Superior temporal gyrus (tissue), 1 donor: ENCODE results near the gene ABL1.
"Not testable (repeated sequence)": the region's sequence is repeated elsewhere in the genome, so short reads cannot be mapped to it uniquely, and the experiment has no call there.

Experiments used
- DNase-seq: peaks from one replicate; pipeline ENCODE4 v3.0.0-alpha.2; 2016; ENCODE audit errors: extremely low spot score

The ABL1 gene

DNA sequence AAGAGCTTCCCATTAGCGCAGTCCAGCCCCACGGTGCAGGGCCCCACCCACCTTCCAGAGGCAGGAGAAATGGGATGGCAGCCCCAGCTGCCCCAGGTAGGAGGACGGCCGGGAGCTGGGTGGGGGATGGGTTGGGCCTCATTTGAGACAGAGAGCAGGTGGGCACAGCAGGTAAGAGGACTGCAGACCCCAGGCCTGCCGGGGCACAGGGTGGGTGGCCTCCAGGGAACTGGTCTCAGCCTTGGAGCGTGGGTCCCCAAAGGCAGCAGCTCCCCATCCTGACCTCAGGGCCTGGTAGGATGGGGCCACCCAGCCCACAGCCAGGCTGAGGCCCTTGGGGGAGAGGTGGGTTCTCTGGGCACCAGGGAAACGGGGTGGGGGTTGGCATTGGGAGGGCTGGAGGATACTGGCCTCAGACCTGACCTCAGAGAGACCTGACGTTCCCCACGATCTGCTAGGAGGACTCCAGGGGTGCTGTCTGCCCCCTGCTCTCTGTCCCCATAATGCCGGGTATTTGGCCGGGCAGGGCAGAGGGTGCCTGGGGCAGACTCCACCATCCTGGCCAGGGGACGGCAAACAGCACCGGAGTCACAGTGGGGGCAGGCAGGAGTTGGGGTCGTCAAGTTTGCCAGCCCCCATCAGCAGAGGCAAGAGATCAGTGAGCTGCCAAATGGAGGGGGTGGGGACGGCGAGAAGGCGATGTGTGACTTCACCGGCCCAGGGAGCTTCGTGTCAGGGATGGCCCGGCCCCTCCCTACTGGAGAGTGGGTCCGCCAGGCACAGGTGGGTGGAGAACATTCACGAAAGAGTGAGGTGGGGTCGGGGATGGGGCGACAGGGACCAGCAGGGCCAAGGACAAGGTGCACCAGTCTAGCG lies 68.4 kb downstream of the ABL1 start:
- no peak for DNase-seq

DNA sequence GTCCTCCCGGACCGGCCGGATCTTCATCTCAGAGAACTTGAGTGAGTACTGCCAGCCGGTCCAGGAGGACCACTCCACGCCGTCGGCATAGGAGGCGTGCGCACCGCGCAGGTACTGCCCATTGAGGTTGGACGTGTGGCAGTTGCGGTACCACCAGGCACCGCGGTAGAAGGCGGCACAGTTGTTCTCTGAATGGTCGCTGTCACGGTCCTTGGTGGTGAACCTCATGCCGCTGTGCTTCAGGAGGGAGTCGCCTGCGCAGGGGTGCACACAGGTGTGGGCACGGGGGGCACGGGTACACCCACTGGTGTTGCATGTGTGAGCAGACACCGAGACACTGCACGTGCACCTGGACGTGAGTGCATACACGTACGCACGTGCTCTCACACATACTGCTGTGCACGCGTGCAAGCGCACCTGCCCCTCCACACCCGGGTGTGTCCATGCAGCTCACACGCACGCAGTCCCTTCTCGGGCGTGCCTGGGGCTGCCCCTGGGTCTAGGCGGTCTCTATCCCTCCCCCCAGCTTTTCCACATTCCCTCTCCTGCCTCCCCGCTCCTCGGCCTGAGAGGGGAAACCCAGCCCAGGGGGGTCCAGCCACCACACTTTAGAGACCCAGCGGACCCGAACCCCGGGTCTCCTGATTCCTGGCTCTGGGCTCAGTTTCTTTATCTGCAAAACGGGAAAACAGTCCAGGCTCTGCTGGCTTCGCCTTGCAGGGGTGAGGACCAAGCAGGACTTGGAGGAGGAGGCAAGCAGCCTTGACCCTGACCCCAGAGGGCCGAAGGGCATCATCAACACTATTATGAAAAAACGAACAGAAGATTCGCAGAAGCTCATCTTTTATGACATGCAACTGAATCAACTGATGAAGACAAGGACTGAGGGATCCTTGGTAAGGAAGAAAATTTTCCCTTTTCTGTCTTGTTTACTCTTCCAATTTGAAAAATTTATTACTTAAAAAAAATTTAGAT lies 69.3 kb downstream of the ABL1 start:
- DNase-seq, result no peak

- no peak for DNase-seq
These were observed 70.3 kb downstream of the ABL1 start for GRCh38 chr9:130905125-130905901.

- no peak for DNase-seq
These were observed 71.1 kb downstream of the ABL1 start for GRCh38 chr9:130905902-130906734.

GRCh38 chr9:130906735-130907416 lies 71.8 kb downstream of the ABL1 start:
- DNase-seq, result no peak

- no peak for DNase-seq
These were observed 73.3 kb downstream of the ABL1 start for GRCh38 chr9:130908146-130908877.

DNA sequence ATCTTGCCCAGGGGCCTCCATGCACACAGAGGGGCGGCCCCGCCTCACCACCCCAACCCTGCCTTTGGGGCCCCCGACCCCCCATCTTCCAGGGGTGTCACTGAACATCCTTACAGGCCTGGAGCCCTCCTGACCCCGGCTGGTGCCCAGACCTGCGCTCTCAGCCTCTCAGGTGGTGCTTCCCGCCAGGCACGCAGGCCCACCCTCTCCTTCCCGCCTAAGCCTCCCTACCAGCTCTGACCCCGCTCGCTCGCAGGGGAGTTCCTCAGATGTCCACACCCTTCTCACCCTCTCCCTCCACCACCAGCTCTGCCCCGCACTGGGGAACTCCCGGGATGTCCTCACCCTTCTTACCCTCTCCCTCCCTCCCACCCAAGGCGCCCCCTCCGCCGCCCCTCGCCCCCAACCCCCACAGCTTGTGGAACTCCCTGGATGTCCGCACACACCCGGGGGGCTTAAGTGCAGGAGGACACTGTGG lies 73.9 kb downstream of the ABL1 start:
- no peak for DNase-seq

GRCh38 chr9:130910041-130910440 lies 75.0 kb downstream of the ABL1 start:
- DNase-seq, result not testable (repeated sequence)

DNA sequence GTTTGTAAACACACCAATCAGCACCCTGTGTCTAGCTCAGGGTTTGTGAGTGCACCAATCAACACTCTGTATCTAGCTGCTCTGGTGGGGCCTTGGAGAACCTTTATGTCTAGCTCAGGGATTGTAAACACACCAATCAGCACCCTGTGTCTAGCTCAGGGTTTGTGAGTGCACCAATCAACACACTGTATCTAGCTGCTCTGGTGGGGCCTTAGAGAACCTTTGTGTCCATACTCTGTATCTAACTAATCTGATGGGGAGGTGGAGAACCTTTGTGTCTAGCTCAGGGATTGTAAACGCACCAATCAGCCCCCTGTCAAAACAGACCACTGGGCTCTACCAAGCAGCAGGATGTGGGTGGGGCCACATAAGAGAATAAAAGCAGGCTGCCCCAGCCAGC lies 75.6 kb downstream of the ABL1 start:
- not testable (repeated sequence) for DNase-seq

DNA sequence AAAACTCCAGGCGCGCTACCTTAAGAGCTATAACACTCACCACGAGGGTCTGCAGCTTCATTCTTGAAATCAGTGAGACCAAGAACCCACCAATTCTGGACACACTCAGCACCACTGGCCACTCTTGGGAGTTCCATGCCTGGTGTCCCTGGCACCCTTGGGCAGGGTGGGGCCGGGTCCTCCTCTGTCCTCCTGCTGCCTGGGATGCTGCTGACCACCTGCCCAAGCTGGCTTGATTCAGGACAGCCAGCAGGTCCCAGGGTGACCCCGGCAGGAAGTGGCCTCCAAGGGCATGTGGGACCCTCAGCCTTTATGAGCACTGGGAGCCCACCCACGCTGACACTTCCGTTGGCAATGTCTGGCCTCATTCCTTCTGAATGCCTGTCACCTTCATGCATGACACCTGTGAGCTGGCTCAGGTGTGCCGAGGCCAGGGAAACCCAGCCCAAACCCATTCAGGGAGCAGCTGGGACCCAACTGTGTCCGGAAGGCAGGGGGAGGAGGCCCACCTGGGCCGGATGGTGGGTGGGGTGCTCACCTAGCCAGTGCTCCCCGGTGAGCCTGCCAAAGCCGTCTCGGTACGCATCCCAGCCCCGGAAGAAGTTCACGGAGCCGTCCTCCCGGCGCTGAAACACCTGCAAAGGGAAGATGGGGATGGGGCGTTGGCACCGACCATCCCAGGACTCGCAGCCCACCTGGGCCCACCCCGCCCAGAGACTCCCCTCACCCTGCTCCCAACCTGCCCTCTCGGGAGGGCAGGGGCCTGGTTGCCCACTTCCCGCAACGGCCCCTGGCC lies 76.4 kb downstream of the ABL1 start:
- no peak for DNase-seq

DNA sequence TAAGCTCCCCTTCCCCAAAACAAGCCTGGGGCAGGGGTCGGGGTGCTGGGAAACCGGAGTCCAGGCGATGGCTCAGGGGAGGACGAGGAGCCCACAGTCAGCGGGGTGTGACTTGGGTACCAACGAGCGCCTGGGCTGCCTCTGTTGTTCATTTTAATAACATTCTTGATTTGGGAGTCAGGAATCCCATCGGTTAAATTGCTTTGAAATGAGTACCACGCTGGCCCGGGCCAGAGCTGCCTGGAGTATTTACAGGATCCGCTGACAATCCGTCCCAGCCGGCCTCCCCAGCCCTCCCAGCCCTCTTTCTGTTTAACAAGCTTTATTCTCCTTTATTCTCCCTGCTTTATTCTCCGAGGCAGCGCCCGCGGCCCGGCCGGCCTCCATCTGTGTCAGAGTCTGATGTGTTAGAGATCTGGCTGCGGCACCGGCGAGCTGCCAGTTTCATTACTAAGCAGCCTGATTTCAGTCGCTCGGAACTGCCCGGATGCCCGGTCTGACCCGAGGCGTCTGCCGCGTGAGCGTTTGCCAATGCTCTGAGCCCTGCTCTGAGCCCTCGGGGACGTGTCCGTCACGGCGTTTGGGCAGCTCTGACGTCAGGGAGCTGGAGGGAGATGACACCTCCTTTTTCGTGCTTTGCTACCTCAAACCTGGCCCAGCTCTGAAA lies 78.0 kb downstream of the ABL1 start:
- peak; percentile 39 for DNase-seq

DNA sequence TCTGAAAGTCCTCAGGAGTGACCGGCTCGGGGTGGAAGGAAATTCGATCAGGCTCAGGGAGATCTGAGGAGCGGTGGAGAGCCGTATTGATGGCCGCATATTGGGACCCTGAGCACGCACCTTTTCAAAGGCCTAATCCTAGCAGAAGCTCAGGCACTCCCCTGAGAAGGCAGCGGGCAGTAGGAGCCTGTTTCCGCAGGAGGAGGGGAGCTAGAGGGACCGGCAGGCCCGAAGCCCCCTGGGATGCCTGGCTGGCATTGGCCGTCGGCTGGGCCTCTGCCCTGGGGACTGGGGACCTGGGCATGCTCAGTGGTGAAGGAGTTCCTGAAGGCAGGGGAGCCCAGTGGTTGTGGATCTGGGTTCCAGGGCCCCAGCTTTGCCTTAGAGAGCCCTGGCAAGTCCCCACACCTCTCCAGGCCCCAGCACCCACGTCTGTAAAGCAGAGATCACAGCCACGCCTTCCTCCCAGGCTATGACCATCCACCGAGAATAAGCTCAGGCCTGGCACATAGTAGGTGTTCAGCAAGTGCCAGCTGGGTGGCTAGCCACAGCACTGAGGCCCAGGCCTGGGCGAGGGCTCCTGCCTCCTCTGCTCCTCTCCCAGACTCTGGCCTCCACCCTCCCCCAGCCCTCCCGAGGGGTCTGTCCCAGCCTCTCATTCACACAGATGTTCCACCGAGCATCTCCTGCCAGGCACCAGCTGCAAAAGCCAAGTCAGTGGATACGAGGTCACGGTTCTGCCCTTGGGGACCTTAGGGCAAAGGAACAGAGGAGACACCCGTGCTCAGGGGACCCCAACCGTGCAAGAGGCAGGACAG lies 78.8 kb downstream of the ABL1 start:
- DNase-seq, result no peak

DNA sequence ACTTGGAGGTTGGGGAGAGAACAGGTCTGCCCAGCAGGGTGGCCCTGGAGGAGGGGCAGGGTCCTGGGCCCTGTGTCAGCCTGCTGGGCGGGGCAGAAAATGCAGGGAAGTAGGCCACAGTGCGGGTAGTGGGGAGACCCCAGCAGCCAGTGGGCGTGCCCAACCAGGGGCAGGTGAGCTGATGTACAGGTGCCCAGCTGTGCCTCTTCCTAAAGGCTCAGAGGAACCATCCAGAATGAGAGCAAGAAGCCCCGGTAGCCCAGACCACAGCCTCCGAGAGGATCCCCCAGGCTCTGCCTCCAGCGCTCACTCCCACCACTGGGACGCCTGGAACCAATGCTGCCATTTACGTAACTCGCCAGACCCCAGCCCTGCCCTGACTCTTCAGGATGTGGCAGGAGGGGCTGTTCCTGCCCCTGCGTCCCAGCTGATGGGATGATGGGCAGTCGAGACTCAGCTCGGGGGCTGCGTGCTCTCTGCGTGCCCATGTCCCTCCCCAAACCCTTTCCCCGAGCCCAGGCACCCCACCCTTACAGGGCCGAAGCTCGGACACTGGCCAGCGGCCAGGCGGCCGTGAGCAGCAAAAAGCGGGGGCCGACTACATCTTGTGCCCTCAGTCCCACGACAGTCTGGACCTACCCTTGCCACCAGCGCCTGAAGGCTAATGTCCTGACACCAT lies 79.5 kb downstream of the ABL1 start:
- DNase-seq, result no peak

- DNase-seq, result no peak
These were observed 80.0 kb downstream of the ABL1 start for GRCh38 chr9:130915096-130915447.

- no peak for DNase-seq
These were observed 82.3 kb downstream of the ABL1 start for GRCh38 chr9:130917168-130917960.
